HUES64 (cell line): ENCODE results near the gene MBD3L2B. TPM values are rescaled to one million over a fixed set of nuclear protein-coding genes. Genes with fewer than 3 reads are reported as not detected.
"Not testable (repeated sequence)": the region's sequence is repeated elsewhere in the genome, so short reads cannot be mapped to it uniquely, and the experiment has no call there.

Experiments used
- H3K27ac ChIP-seq: 2 replicates; pipeline ENCODE4 v1.7.0; 2013; ENCODE audit warnings: low read depth, low read length, inconsistent platforms
- H3K27me3 ChIP-seq: 2 replicates; pipeline ENCODE4 v1.6.1; 2013; ENCODE audit warnings: mild to moderate bottlenecking, low read length; ENCODE audit not compliant: insufficient read depth
- H3K36me3 ChIP-seq: 2 replicates; pipeline ENCODE4 v1.6.1; 2013; ENCODE audit warnings: mild to moderate bottlenecking, low read length; ENCODE audit not compliant: insufficient read depth
- H3K4me1 ChIP-seq: 2 replicates; pipeline ENCODE4 v1.6.1; 2013; ENCODE audit warnings: mild to moderate bottlenecking, low read length, moderate library complexity; ENCODE audit not compliant: insufficient read depth
- H3K4me3 ChIP-seq: 2 replicates; pipeline ENCODE4 v1.5.1; 2013; ENCODE audit warnings: mild to moderate bottlenecking, low read length, moderate library complexity
- H3K9ac ChIP-seq: 2 replicates; pipeline ENCODE4 v1.6.1; 2013; ENCODE audit warnings: mild to moderate bottlenecking, low read depth, low read length
- H3K9me3 ChIP-seq: 2 replicates; pipeline ENCODE4 v1.6.1; 2013; ENCODE audit warnings: low read depth, low read length; ENCODE audit not compliant: insufficient read depth
- WGBS: fragments of 150-250, 120-280 bp; methylation state at CpG from one replicate; pipeline ENCODE4 v1.1.7; 2013; ENCODE audit warnings: missing lambda C conversion rate; 5-methylcytosine and 5-hydroxymethylcytosine counted together
- polyA plus RNA-seq, 2 experiments: library from polyadenylated mRNA; stranded (reverse); fragments of 50-300 nt; gene quantifications; one replicate each; pipeline ENCODE4 v1.2.3, GENCODE V29; 2013

Gene MBD3L2B
- not detected for polyA plus RNA-seq (2013, experiment 1 of 2)
- polyA plus RNA-seq (2013, experiment 2 of 2): not detected

DNA sequence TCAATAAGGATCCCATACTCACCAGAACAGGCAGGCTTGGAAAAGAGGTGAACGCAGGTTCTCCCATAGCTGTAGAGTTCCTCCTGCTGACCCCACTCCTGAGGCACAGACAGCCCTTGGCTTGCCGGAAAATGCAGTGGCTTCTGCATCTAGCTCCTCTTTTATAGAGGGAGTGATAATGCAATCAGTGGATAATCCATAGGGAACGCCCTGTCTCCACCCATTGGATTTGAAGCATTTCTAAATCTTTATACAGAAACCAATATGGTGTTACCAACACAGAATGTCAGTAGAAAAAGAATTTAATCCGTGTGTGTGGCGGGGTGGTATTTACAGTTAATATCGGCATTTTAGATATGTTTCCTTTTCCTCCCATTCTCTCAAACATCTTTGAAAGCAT lies at the start of gene MBD3L2B:
Gene MBD3L2B (minus strand): TSS at position 101 of the 400 bp plus-strand sequence. CDS start 34 bp downstream, at position 67.
- not testable (repeated sequence) for H3K4me3 ChIP-seq, H3K4me1 ChIP-seq, H3K36me3 ChIP-seq, H3K9ac ChIP-seq, H3K27ac ChIP-seq, H3K27me3 ChIP-seq
- WGBS: no CpG with 5 or more reads among the region's 6 CpGs
- peaks cover 19% of the 10 kb centered on the region for H3K9me3 ChIP-seq

DNA sequence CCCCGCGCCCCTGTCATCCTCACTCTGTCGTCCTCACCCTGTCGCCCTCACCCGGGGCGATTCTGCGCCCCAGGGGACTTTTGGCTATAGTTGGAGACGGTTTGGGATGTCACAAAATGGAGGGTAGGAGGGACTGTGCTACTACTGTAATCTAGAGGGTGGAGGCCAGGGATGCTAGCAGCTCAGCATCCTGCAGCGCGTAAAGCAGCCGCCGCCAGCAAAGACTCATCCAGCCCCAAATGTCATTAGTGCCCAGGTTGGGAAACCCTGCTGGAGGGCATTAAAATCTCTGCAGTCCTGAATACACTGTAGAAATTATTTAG lies 48.6 kb upstream of the MBD3L2B start:
- H3K27me3 ChIP-seq: no peaks in the 10 kb centered on the region
- 2% methylated on average over 12 of the region's 12 CpGs for WGBS
- H3K36me3 ChIP-seq: peaks cover 28% of the 10 kb centered on the region
- H3K27ac ChIP-seq: peak overlapping the region; percentile 89
- H3K9ac ChIP-seq: peak overlapping the region; percentile 85
- peak overlapping the region; percentile 98 for H3K4me3 ChIP-seq
- H3K4me1 ChIP-seq: peaks cover 5% of the 10 kb centered on the region; the same call in 1 of the 2 replicates
- peaks cover 23% of the 10 kb centered on the region; the same call in 1 of the 2 replicates for H3K9me3 ChIP-seq

DNA sequence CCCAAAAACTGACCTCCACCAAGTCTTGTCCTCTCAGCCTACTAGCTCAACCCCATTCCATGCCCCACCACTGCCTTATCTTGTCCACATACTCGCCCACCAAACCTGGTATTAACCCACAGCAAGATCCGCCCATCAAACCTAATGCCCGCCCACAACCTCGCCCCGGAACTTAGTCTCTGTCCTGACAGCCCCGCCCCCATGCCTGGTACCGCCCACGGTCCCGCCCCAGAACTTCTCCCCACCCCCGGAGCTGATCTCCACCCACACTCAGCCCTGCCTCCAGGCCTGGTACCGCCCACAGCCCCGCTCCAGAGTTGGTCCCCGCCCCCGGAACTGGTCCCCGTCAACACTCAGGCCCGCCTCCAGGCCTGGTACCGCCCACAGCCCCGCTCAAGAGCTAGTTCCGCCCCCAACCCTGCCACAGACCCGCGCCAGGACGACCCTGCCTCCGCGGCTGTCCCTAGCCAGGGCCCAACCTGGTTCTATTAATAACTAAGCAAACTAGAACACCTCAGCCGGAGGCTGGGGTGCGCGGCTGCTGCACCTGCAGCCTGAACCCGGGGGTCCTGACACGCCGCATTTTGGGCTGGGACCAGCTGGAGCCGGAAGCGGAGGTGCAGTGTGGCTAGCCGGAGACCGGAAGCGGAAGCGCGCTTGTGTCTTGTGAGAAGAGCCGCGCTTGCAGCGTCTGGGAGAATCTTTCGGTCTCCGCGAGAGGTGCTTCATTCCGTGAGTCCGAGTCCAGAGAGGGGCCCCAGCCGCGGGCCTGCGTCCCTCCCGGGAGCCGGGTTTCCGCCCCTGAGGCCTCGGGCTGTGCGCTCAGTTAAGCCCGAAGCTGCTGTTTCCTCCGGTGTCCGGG lies 48.0 kb upstream of the MBD3L2B start, which contains the start of gene ZNF557:
Gene ZNF557 (plus strand): TSS at position 662 of the 862 bp plus-strand sequence. CDS start 5,372 bp downstream, outside the sequence.
- peak within 1 kb of the TSS; percentile 85 for H3K9ac ChIP-seq
- 2% methylated on average over 56 of the region's 56 CpGs for WGBS
- peak within 1 kb of the TSS; percentile 98 for H3K4me3 ChIP-seq
- H3K36me3 ChIP-seq: peaks cover 24% of the 10 kb centered on the region
- peaks cover 5% of the 10 kb centered on the region; the same call in 1 of the 2 replicates for H3K4me1 ChIP-seq
- H3K27ac ChIP-seq: peak within 1 kb of the TSS; percentile 89
- H3K9me3 ChIP-seq: peaks cover 26% of the 10 kb centered on the region; the same call in 1 of the 2 replicates
- H3K27me3 ChIP-seq: no peaks in the 10 kb centered on the region

DNA sequence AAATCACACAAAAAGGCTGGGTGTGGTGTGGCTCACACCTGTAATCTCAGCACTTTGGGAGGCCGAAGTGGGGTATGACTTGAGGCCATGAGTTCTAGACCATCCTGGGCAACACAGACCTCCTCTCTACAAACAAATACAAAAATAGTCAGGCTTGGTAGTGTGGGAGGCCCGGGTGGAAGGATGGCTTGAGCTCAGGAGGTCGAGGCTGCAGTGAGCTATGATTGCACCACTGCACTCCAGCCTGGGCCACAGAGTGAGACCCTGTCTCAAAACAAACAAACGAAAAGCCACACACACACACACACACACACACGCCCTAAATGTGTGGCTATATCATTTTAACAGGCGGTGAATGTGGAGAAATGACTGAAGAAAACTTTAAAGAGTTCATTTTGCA lies 47.4 kb upstream of the MBD3L2B start:
- WGBS: 83% methylated on average over 3 of the region's 6 CpGs
- Histone ChIP-seq H3K9me3 (peaks cover 29% of the 10 kb centered on the region), H3K27ac (no peak overlapping the region), H3K4me3 (peak overlapping the region; percentile 98), H3K27me3 (no peaks in the 10 kb centered on the region), H3K36me3 (peaks cover 21% of the 10 kb centered on the region), H3K9ac (no peak overlapping the region), H3K4me1 (peaks cover 5% of the 10 kb centered on the region; the same call in 1 of the 2 replicates)

- Histone ChIP-seq H3K27me3 (no peaks in the 10 kb centered on the region), H3K4me3 (no peak overlapping the region), H3K9me3 (peaks cover 34% of the 10 kb centered on the region), H3K9ac (no peak overlapping the region), H3K36me3 (peaks cover 15% of the 10 kb centered on the region), H3K27ac (no peak overlapping the region), H3K4me1 (peaks cover 5% of the 10 kb centered on the region; the same call in 1 of the 2 replicates)
- 80% methylated on average over 2 of the region's 2 CpGs for WGBS
Measured at GRCh38 chr19:7067716-7068115, 46.5 kb upstream of the MBD3L2B start.

DNA sequence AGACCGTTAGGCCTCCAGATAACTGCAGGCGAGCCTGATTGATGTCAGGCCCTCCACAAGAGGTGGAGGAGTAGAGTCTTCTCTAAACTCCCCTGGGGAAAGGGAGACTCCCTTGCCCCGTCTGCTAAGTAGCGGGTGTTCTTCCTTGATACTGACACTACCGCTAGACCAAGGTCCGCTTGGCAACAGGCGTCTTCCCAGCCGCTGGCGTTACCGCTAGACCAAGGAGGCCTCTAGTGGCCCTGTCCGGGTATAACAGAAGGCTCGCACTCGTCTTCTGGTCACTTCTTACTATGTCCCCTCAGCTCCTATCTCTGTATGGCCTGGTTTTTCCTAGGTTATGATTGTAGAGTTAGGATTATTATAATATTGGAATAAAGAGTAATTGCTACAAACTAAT lies 45.9 kb upstream of the MBD3L2B start:
- H3K9me3 ChIP-seq: peaks cover 34% of the 10 kb centered on the region
- not testable (repeated sequence) for H3K9ac ChIP-seq, H3K4me1 ChIP-seq, H3K27ac ChIP-seq, H3K27me3 ChIP-seq, H3K4me3 ChIP-seq, H3K36me3 ChIP-seq
- WGBS: 45% methylated on average over 13 of the region's 13 CpGs

DNA sequence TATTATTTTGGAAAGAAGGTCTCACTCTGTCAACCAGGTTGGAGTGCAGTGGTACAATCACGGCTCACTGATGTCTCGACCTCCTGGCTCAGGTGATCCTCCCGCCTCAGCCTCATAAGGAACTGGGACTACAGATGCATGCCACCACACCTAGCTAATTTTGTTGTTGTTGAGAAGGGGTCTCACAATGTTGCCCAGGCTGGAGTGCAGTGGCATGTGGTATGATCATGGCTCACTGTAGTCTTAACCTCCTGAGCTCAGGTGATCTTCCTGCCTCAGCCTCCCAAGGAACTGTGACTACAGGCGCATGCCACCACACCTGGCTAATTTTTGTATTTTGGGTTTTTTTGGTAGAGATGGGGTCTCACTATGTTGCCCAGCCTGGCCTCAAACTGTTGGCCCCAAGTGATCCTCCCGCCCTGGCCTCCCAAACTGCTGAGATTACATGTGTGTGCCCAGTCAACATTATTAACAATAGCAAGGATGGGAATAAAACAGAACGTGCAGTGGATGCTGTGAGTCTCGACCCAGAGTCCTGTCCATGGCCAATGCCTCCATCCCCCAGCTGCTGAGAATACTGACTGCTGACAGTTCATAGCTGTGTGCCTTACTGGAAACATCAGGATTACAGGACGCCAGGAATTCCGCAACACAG lies 42.7 kb upstream of the MBD3L2B start:
- no peak overlapping the region for H3K9ac ChIP-seq
- 86% methylated on average over 9 of the region's 9 CpGs for WGBS

DNA sequence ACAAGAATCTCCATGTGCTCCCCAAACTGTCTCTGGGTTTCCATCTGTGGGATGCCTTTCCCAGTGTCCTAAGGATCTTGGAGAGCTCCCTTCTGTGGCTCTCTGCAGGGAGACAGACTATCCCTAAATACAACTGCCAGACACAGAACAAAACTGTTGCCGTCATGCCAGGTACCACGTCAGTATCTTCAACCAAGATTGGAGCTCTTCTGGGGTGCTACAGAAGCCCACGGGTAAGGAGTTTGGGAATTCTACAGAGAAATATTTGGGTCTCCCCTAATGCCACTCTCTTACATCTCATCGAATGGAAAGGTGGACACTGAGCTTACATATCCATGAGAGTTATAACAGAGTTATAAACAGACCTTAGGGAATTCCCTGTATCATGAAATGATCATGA lies 42.1 kb upstream of the MBD3L2B start:
- Histone ChIP-seq H3K27me3 (no peaks in the 10 kb centered on the region), H3K9me3 (peaks cover 29% of the 10 kb centered on the region), H3K9ac (no peak overlapping the region), H3K4me1 (no peaks in the 10 kb centered on the region), H3K36me3 (no peaks in the 10 kb centered on the region), H3K4me3 (no peak overlapping the region), H3K27ac (no peak overlapping the region)
- 79% methylated on average over 4 of the region's 4 CpGs for WGBS

More for the DNA sequence above, 42.7 kb upstream of the MBD3L2B start:
- no peaks in the 10 kb centered on the region for H3K36me3 ChIP-seq
- H3K27me3 ChIP-seq: no peaks in the 10 kb centered on the region
- H3K9me3 ChIP-seq: peaks cover 33% of the 10 kb centered on the region
- H3K4me3 ChIP-seq: no peak overlapping the region
- no peaks in the 10 kb centered on the region for H3K4me1 ChIP-seq
- H3K27ac ChIP-seq: no peak overlapping the region

GRCh38 chr19:7059977-7060376 lies 38.7 kb upstream of the MBD3L2B start:
- not testable (repeated sequence) for H3K36me3 ChIP-seq, H3K4me3 ChIP-seq, H3K27me3 ChIP-seq, H3K27ac ChIP-seq, H3K4me1 ChIP-seq, H3K9ac ChIP-seq
- WGBS: 100% methylated on average over 1 of the region's 2 CpGs
- peaks cover 12% of the 10 kb centered on the region for H3K9me3 ChIP-seq

DNA sequence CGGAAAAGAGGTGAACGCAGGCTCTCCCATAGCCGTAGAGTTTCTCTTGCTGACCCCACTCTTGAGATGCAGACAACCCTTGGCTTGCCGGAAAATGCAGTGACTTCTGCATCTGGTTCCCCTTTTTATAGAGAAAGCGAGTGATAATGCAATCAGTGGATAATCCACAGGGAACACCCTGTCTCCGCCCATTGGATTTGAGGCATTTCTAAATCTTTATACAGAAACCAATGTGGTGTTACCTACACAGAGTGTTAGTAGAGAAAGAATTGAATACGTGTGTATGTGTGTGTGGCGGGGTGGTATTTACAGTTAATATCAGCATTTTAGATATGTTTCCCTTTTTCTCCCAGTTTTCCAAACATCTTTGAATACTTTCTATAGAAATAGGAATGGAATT lies 37.3 kb upstream of the MBD3L2B start, which contains the start of gene MBD3L3:
Gene MBD3L3 (minus strand): TSS at position 101 of the 400 bp plus-strand sequence. CDS start 71 bp downstream, at position 30.
- H3K9ac ChIP-seq, H3K4me3 ChIP-seq, H3K27ac ChIP-seq, H3K27me3 ChIP-seq, H3K9me3 ChIP-seq, H3K4me1 ChIP-seq, H3K36me3 ChIP-seq: not testable (repeated sequence)
- no CpG with 5 or more reads among the region's 8 CpGs for WGBS

- 92% methylated on average over 7 of the region's 16 CpGs for WGBS
- not testable (repeated sequence) for H3K9me3 ChIP-seq, H3K9ac ChIP-seq, H3K27ac ChIP-seq, H3K27me3 ChIP-seq, H3K4me3 ChIP-seq, H3K36me3 ChIP-seq, H3K4me1 ChIP-seq
Measured at GRCh38 chr19:7056371-7056770, 35.1 kb upstream of the MBD3L2B start.
